GM06990 (cell line): ENCODE results near the gene NEUROD2.

Source experiments
- DNase-seq: peaks from one replicate; pipeline ENCODE4 v3.0.0-alpha.2; 2011; ENCODE audit not compliant: insufficient read length; ENCODE audit errors: extremely low read depth
- H3K27me3 ChIP-seq: replicated peaks from 2 replicates; pipeline ENCODE4 v1.6.0; 2011; ENCODE audit warnings: low read length; ENCODE audit not compliant: control insufficient read depth, insufficient read depth
- H3K36me3 ChIP-seq: 2 replicates; pipeline ENCODE4 v1.5.1; 2011; ENCODE audit warnings: low read length; ENCODE audit not compliant: control insufficient read depth, insufficient read depth
- H3K4me3 ChIP-seq: replicated peaks from 2 replicates; pipeline ENCODE4 v1.5.1; 2011; ENCODE audit warnings: low read depth, mild to moderate bottlenecking, control low read depth, low read length
- TF ChIP-seq, protein P1 (sequence below): IDR thresholded peaks from 2 replicates; pipeline ENCODE4 v1.5.1; 2011; ENCODE audit warnings: low read length, control low read depth, mild to moderate bottlenecking, inconsistent platforms; ENCODE audit not compliant: insufficient read depth, poor library complexity, severe bottlenecking

The NEUROD2 gene

DNA sequence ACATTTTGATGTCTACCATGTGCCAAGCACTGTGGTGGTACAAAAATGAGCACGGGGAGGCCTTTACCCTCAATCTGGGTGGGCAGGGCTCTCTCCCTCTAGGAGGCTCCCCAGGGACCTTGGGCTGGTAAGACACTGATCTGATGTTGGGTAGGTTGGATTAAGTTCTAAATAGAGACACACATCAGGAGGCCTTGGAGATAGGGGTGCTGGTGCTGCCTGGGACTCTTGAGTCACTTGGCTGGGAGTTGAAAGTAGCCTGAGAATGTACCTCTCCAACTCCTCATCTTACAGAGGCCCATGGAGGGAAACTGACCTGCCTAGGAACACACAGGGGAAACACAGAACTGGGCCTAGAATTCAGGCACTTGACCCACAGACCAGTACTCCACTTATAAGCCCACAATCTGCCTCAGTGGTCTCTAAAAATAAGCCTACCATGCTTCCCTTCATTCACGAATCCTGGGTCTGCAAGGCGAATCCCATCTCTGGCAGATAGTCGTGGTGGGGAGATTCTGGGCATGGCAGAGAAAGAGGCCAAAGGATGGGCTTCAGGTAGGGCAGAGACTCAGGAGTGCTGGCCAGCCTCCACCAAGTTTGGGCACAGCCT lies 1.8 kb upstream of the NEUROD2 start:
- Histone ChIP-seq H3K36me3 (no peaks in the 10 kb centered on the region), H3K27me3 (peaks cover 5% of the 10 kb centered on the region), H3K4me3 (no peak overlapping the region)
- DNase-seq, result no peak
- TF ChIP-seq, protein P1, sequence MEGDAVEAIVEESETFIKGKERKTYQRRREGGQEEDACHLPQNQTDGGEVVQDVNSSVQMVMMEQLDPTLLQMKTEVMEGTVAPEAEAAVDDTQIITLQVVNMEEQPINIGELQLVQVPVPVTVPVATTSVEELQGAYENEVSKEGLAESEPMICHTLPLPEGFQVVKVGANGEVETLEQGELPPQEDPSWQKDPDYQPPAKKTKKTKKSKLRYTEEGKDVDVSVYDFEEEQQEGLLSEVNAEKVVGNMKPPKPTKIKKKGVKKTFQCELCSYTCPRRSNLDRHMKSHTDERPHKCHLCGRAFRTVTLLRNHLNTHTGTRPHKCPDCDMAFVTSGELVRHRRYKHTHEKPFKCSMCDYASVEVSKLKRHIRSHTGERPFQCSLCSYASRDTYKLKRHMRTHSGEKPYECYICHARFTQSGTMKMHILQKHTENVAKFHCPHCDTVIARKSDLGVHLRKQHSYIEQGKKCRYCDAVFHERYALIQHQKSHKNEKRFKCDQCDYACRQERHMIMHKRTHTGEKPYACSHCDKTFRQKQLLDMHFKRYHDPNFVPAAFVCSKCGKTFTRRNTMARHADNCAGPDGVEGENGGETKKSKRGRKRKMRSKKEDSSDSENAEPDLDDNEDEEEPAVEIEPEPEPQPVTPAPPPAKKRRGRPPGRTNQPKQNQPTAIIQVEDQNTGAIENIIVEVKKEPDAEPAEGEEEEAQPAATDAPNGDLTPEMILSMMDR, result no peak

DNA sequence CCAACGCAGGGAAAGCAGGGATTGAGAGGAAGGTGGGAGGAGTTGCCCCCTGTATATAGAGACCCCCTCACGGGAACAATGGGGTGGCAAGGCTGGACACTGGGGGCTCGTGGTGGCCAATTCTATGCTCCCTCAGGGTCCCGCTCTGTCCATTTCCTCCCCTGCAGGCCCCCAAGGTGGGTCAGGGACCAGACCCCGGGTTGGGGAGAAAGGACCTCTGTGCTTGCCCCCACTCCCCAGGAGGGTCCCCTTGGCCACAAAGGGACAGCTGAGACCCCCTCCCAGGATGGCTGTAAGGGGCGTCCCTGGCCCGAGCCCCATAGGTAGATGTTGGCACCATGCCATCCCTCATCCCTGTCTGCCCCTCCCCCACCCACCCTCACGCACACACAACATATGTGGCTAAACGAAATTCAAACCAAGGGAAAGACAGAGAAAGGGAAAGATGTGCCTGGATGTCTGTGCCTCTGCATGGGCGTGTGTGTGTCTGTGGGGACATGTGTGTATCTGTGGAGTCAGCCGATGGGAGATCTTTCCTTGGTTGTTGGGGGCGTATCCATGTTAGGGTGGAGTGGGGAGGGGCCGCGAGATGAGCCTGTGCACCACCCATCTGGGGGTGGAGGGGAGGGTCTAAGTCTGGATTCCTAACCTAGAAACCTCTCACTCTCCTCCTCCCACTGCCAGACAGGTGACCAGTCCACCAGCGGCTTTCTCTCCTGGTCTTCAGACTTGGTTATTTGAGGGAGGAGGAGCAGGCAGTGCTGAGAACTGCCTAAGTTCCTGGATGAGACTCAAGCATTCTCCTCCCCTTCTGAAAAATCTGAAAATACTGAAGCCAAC lies 642 bp upstream of the NEUROD2 start:
- Histone ChIP-seq H3K27me3 (peaks cover 5% of the 10 kb centered on the region), H3K4me3 (no peak overlapping the region), H3K36me3 (no peaks in the 10 kb centered on the region)

DNA sequence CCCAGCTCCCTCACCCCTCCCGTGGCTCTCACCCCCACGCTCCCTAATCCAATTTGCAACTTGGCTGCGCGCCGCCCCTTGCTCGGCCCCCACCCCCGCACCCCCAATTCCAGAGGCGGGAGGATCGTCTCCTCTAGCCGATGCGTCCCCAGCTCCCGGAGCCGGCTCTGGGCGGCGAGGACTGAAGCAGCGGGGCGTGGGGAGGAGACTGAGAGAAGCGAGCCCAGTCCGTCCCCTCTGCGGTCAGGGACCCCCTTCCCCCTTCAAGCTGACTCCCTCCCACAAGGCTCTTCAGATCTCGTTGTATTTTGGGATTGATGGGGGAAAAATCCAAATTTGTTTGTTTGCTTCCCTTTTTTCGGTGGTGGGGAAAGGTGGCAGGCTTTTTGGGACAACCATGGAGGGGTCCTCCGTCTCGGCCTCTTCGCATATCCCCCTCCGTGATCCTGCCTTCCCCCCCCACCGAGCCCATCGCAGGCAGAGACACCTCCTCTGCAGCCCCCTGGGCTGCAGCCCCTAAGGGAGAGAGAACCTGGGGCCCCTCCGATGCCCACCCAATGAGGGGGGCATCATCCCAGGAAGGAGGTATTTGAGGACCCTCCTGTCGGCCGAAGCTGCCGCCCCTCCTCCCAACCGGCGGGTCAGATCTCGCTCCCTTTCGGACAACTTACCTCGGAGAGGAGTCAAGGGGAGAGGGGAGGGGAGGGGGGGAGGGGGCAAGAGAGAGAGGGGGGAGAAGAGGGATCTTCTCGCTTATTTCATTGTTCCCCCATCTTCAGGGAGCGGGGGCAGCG lies 466 bp downstream of the NEUROD2 start:
- peaks cover 5% of the 10 kb centered on the region for H3K27me3 ChIP-seq
- TF ChIP-seq, protein P1, result no peak
- no peak overlapping the region for H3K4me3 ChIP-seq

More for the DNA sequence above, 642 bp upstream of the NEUROD2 start:
- TF ChIP-seq, protein P1, result no peak
- no peak for DNase-seq

DNA sequence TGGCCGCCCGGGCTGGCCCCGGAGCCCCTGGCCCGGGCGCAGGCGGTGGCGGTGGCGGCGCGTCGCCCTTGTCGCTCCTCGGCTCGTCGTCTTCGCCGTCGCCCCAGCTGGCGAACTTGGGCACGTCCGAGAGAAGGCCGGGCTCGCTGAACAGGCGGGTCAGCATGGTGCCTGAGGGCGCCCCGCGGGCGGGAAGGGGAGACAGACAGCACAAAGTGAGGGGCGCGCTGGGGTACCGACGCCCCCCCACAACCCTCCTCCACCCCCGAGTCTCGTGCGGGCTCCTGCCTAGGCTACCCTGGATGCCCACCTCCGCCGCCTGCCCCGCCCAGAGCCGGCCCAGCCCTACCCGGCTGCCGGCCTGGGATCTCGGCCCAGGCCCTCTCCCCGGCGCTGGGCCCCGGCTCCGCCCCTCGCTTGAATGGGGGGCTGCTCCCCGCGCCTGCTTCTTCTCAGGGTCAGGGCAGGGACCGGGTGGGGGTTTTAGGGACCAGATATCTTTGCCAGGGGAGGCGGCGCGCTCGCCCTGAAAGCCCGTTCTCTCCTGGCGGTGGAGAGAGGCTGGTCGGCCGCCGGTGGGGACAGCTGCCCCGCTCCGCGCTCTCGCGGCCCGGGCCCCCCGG lies 1.2 kb downstream of the NEUROD2 start:
- TF ChIP-seq, protein P1, result no peak
- no peak for DNase-seq
- Histone ChIP-seq H3K27me3 (peaks cover 5% of the 10 kb centered on the region), H3K4me3 (no peak overlapping the region), H3K36me3 (no peaks in the 10 kb centered on the region)

More for the DNA sequence above, 466 bp downstream of the NEUROD2 start:
- DNase-seq, result no peak
- H3K36me3 ChIP-seq, result no peaks in the 10 kb centered on the region
